Measurements from ENCODE around the gene GARIN5A. TPM values are rescaled to one million over a fixed set of nuclear protein-coding genes. Genes with fewer than 3 reads are reported as not detected.

Gene GARIN5A
- total and polyA plus RNA-seq, 10 donors, result 0.42 to 1.4 (median 0.54) TPM; not detected in 6

- peak overlapping the region in 1 of 8 donors; percentile 21 for H3K27ac ChIP-seq
- no peak overlapping the region for H3K4me3 ChIP-seq
- H3K4me1 ChIP-seq, result peaks cover 0 to 55% (median 17%) of the 10 kb centered on the region in 6 donors
- WGBS, 5 donors, result 79 to 89% (median 86%) methylated on average over 22 of the region's 22 CpGs
- intact Hi-C loops (cut with DNase I; ENCODE audit: low total_unique reads), result no loop called here
- H3K36me3 ChIP-seq, result peaks cover 0 to 38% (median 0%) of the 10 kb centered on the region in 6 donors
- H3K27me3 ChIP-seq (replicated peaks in 1 of 7), result peaks cover 0 to 54% (median 9%) of the 10 kb centered on the region in 7 donors
- H3K9me3 ChIP-seq, result no peaks in the 10 kb centered on the region
- no peak for DNase-seq
- TF ChIP-seq POLR2A (IDR thresholded peaks at IDR 0.05) (no peak), POLR2AphosphoS5 (IDR thresholded peaks at IDR 0.05) (no peak), CTCF (IDR thresholded peaks at IDR 0.05 in 8 of 11, conservative IDR thresholded peaks at IDR 0.05 in 3 of 11) (no peak)
These were observed 53.2 kb downstream of the GARIN5A start for GRCh38 chr19:50423279-50424113.

- Histone ChIP-seq H3K9me3 (no peaks in the 10 kb centered on the region), H3K27me3 (replicated peaks in 1 of 7) (peaks cover 0 to 56% (median 9%) of the 10 kb centered on the region in 7 donors), H3K36me3 (peaks cover 0 to 38% (median 0%) of the 10 kb centered on the region in 6 donors), H3K4me1 (peaks cover 0 to 55% (median 14%) of the 10 kb centered on the region in 6 donors), H3K4me3 (peak overlapping the region in 1 of 8 donors; percentile 81), H3K27ac (peak overlapping the region in 3 of 8 donors; percentile 30 to 93 (median 31))
- intact Hi-C loops (cut with DNase I; ENCODE audit: low total_unique reads), result no loop called here
- no peak for DNase-seq
- 75 to 92% (median 82%) methylated on average over 16 to 18 of the region's 18 CpGs for WGBS, 5 donors
- no peak for TF ChIP-seq CTCF (IDR thresholded peaks at IDR 0.05 in 8 of 11, conservative IDR thresholded peaks at IDR 0.05 in 3 of 11)
- no peak for TF ChIP-seq POLR2A (IDR thresholded peaks at IDR 0.05)
- TF ChIP-seq POLR2AphosphoS5 (IDR thresholded peaks at IDR 0.05), result no peak
These were observed 54.0 kb downstream of the GARIN5A start for GRCh38 chr19:50422397-50423278.

- peaks cover 0 to 59% (median 9%) of the 10 kb centered on the region in 7 donors for H3K27me3 ChIP-seq (replicated peaks in 1 of 7)
- no peak for DNase-seq
- TF ChIP-seq POLR2A (IDR thresholded peaks at IDR 0.05), result no peak
- TF ChIP-seq POLR2AphosphoS5 (IDR thresholded peaks at IDR 0.05), result no peak
- TF ChIP-seq CTCF (IDR thresholded peaks at IDR 0.05 in 8 of 11, conservative IDR thresholded peaks at IDR 0.05 in 3 of 11), result no peak
- H3K36me3 ChIP-seq, result peaks cover 0 to 37% (median 0%) of the 10 kb centered on the region in 6 donors
- H3K27ac ChIP-seq, result peak overlapping the region in 3 of 8 donors; percentile 86 to 93 (median 86)
- WGBS, 5 donors, result 54 to 76% (median 64%) methylated on average over 3 of the region's 3 CpGs
- intact Hi-C loops (cut with DNase I; ENCODE audit: low total_unique reads), result no loop called here
- H3K4me1 ChIP-seq, result peaks cover 0 to 69% (median 31%) of the 10 kb centered on the region in 6 donors
- no peaks in the 10 kb centered on the region for H3K9me3 ChIP-seq
- peak overlapping the region in 3 of 8 donors; percentile 51 to 81 (median 63) for H3K4me3 ChIP-seq
These were observed 55.8 kb downstream of the GARIN5A start for GRCh38 chr19:50420808-50421207.
